MCF 10A (cell line): Measurements from ENCODE around the gene TEAD1. TPM values are rescaled to one million over a fixed set of nuclear protein-coding genes. Genes with fewer than 3 reads are reported as not detected.
A peak's percentile ranks its signal among the peaks of the same experiment; 100 is the strongest.

Source experiments
- BruUV-seq: library from RNA; stranded (reverse); fragments of 400-500 nt; replicated peaks from 2 replicates; lab custom pipeline; 2021; lab: Mats Ljungman, UMichigan
- CTCF ChIA-PET: fragments of 300-600 bp; sonication (Branson Sonifier 250); formaldehyde crosslinking; extraction: SDS; loops from one replicate; lab custom pipeline; 2021; ENCODE audit warnings: antibody characterized with exemption, inconsistent platforms; lab: Yijun Ruan, JAX
- POLR2A ChIA-PET: fragments of 300-600, 350-650 bp; sonication (Branson Sonifier 250); formaldehyde crosslinking; extraction: SDS; loops from one replicate; lab custom pipeline; 2020; ENCODE audit warnings: antibody characterized with exemption, inconsistent platforms; lab: Yijun Ruan, JAX
- DNase-seq: peaks from one replicate; pipeline ENCODE4 v3.0.0-alpha.2; 2018; ENCODE audit not compliant: unreplicated experiment
- H3K27ac Mint-ChIP-seq: one replicate; pipeline ENCODE4 v1.8.0; 2022; ENCODE audit warnings: mild to moderate bottlenecking, low read depth, mixed read lengths; ENCODE audit not compliant: unreplicated experiment
- H3K27me3 Mint-ChIP-seq: one replicate; pipeline ENCODE4 v1.8.0; 2022; ENCODE audit warnings: mixed read lengths; ENCODE audit not compliant: insufficient read depth, unreplicated experiment
- H3K36me3 Mint-ChIP-seq: one replicate; pipeline ENCODE4 v1.8.0; 2022; ENCODE audit warnings: mild to moderate bottlenecking, moderate library complexity, mixed read lengths; ENCODE audit not compliant: insufficient read depth, unreplicated experiment
- H3K4me1 Mint-ChIP-seq: one replicate; pipeline ENCODE4 v1.8.0; 2022; ENCODE audit warnings: mixed read lengths; ENCODE audit not compliant: insufficient read depth, unreplicated experiment
- H3K4me3 Mint-ChIP-seq: one replicate; pipeline ENCODE4 v1.8.0; 2022; ENCODE audit warnings: mild to moderate bottlenecking, moderate library complexity, mixed read lengths; ENCODE audit not compliant: unreplicated experiment
- H3K9me3 Mint-ChIP-seq: one replicate; pipeline ENCODE4 v1.8.0; 2022; ENCODE audit warnings: mixed read lengths; ENCODE audit not compliant: unreplicated experiment
- CTCF ChIP-seq: fragments of 200-600 bp; IDR thresholded peaks from one replicate; pipeline ENCODE4 v1.8.0; 2022; ENCODE audit warnings: antibody characterized with exemption, mild to moderate bottlenecking; ENCODE audit not compliant: unreplicated experiment
- intact Hi-C: fragments of 100-400 bp; cut with micrococcal nuclease; formaldehyde crosslinking; loops from 2 replicates; pipeline ENCODE4 v1.14.1; 2022
- total RNA-seq: library from RNA; stranded (reverse); gene quantifications from 2 replicates; pipeline ENCODE4 v1.2.3, GENCODE V29; 2022

Gene TEAD1
- total RNA-seq, 1 experiment from 2014 or later: 123 TPM

- H3K27ac Mint-ChIP-seq: no peak overlapping the region
- no peak for TF ChIP-seq CTCF
- intact Hi-C loops: no loop called here
- no TSS peak for BruUV-seq
- H3K4me3 Mint-ChIP-seq: no peak overlapping the region
- H3K36me3 Mint-ChIP-seq: peaks cover 28% of the 10 kb centered on the region
- H3K27me3 Mint-ChIP-seq: no peaks in the 10 kb centered on the region
- no peak for DNase-seq
- ChIA-PET CTCF (interaction anchor here (0.8 kb wide), 1 partner anchor 9 kb away, joined by 4 read pairs; no protein-coding TSS in a partner anchor), POLR2A (interaction anchor here (0.6 to 2.3 kb wide), 2 partner anchors 9 to 20 kb away, joined by 3 to 9 read pairs; no protein-coding TSS in a partner anchor)
- H3K4me1 Mint-ChIP-seq: peaks cover 34% of the 10 kb centered on the region
- H3K9me3 Mint-ChIP-seq: no peaks in the 10 kb centered on the region
Observed at GRCh38 chr11:12712132-12712531, 37.9 kb downstream of the TEAD1 start.

GRCh38 chr11:12715131-12715530, 40.9 kb downstream of the TEAD1 start:
- Mint-ChIP-seq H3K4me3 (no peak overlapping the region), H3K4me1 (peaks cover 42% of the 10 kb centered on the region), H3K9me3 (no peaks in the 10 kb centered on the region), H3K27me3 (no peaks in the 10 kb centered on the region), H3K27ac (peak overlapping the region; percentile 22), H3K36me3 (peaks cover 33% of the 10 kb centered on the region)
- BruUV-seq: no TSS peak
- ChIA-PET POLR2A (no interaction called here), CTCF (no interaction called here)
- TF ChIP-seq CTCF: no peak
- intact Hi-C loops: no loop called here
- no peak for DNase-seq

- no peak overlapping the region for H3K4me3 Mint-ChIP-seq
- no TSS peak for BruUV-seq
- no peaks in the 10 kb centered on the region for H3K27me3 Mint-ChIP-seq
- ChIA-PET POLR2A (interaction anchor here (0.6 kb wide), 1 partner anchor 408 kb away, joined by 3 read pairs; no protein-coding TSS in a partner anchor), CTCF (no interaction called here)
- H3K9me3 Mint-ChIP-seq: no peaks in the 10 kb centered on the region
- intact Hi-C loops: no loop called here
- peaks cover 37% of the 10 kb centered on the region for H3K4me1 Mint-ChIP-seq
- no peak for DNase-seq
- peaks cover 33% of the 10 kb centered on the region for H3K36me3 Mint-ChIP-seq
- TF ChIP-seq CTCF: no peak
- H3K27ac Mint-ChIP-seq: no peak overlapping the region
Observed at GRCh38 chr11:12715941-12716340, 41.7 kb downstream of the TEAD1 start.

- Mint-ChIP-seq H3K27ac (peak overlapping the region; percentile 43), H3K36me3 (peaks cover 31% of the 10 kb centered on the region), H3K27me3 (no peaks in the 10 kb centered on the region), H3K4me3 (no peak overlapping the region), H3K4me1 (peaks cover 37% of the 10 kb centered on the region), H3K9me3 (no peaks in the 10 kb centered on the region)
- no peak for DNase-seq
- intact Hi-C loops: no loop called here
- ChIA-PET CTCF (no interaction called here), POLR2A (interaction anchor here (1.3 to 1.6 kb wide), 4 partner anchors 10 to 39 kb away, joined by 3 to 4 read pairs (median 3); no protein-coding TSS in a partner anchor)
- BruUV-seq: no TSS peak
- TF ChIP-seq CTCF: no peak
Observed at GRCh38 chr11:12716816-12717215, 42.6 kb downstream of the TEAD1 start.
